ENCODE measurements around the gene FBXL7. TPM values are rescaled to one million over a fixed set of nuclear protein-coding genes. Genes with fewer than 3 reads are reported as not detected.

Gene FBXL7
- total RNA-seq, 2 experiments from 2014 or later: not detected

DNA sequence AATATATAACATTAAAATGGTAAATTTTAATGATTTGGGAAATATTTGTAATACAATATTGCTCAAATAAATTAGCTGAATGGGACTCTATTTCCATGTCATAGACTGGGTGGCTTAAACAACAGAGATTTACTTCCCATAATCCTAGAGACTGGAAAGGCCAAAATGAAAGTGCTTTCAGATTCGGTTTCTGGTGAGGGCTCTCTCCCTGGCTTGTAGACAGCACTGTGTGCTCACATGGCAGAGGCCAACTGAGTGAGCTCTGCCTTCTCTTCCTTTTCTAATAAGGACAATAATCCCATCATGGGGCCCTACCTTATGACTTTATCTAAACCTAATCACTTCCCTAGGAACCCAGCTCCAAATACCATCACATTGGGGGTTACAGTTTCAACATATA is 483.4 kb downstream of the FBXL7 start:
- H3K4me3 Mint-ChIP-seq: no peak overlapping the region
- no peak overlapping the region for H3K27ac Mint-ChIP-seq
- no peak for DNase-seq
- intact Hi-C loops (cut with micrococcal nuclease): no loop called here
- H3K4me1 Mint-ChIP-seq (ENCODE audit: low read depth): no peaks in the 10 kb centered on the region
- no peaks in the 10 kb centered on the region for H3K36me3 Mint-ChIP-seq (ENCODE audit: low read depth)
- no peaks in the 10 kb centered on the region for H3K27me3 Mint-ChIP-seq
- ChIA-PET POLR2A (no interaction called here), CTCF (interaction anchor here (0.6 kb wide), 1 partner anchor 10 kb away, joined by 3 read pairs; no protein-coding TSS in a partner anchor)
- peaks cover 3% of the 10 kb centered on the region for H3K9me3 Mint-ChIP-seq
- TF ChIP-seq, protein P1, sequence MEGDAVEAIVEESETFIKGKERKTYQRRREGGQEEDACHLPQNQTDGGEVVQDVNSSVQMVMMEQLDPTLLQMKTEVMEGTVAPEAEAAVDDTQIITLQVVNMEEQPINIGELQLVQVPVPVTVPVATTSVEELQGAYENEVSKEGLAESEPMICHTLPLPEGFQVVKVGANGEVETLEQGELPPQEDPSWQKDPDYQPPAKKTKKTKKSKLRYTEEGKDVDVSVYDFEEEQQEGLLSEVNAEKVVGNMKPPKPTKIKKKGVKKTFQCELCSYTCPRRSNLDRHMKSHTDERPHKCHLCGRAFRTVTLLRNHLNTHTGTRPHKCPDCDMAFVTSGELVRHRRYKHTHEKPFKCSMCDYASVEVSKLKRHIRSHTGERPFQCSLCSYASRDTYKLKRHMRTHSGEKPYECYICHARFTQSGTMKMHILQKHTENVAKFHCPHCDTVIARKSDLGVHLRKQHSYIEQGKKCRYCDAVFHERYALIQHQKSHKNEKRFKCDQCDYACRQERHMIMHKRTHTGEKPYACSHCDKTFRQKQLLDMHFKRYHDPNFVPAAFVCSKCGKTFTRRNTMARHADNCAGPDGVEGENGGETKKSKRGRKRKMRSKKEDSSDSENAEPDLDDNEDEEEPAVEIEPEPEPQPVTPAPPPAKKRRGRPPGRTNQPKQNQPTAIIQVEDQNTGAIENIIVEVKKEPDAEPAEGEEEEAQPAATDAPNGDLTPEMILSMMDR (IDR thresholded peaks at IDR 0.05): no peak
- ATAC-seq: no peak

Small RNA genes lying within 50 kb of the gene (microRNA-seq; reads per million reads assigned to microRNA genes)
- gene MIR887 (ENCODE audit: borderline microRNAs expressed, borderline replicate concordance): not detected
